ENCODE measurements around the gene ARAP2.
"Not testable (repeated sequence)": the region's sequence is repeated elsewhere in the genome, so short reads cannot be mapped to it uniquely, and the experiment has no call there.

Gene ARAP2

GRCh38 chr4:36183232-36183631 is 61.1 kb downstream of the ARAP2 start:
- no peak for DNase-seq

- not testable (repeated sequence) for DNase-seq
Observed at GRCh38 chr4:36182315-36182714, 62.0 kb downstream of the ARAP2 start.

- no peak for DNase-seq
Observed at GRCh38 chr4:36180206-36180605, 64.1 kb downstream of the ARAP2 start.

GRCh38 chr4:36178484-36178883 is 65.8 kb downstream of the ARAP2 start:
- DNase-seq, result peak; percentile 39

- DNase-seq, result peak; percentile 25
Observed at GRCh38 chr4:36177946-36178345, 66.4 kb downstream of the ARAP2 start.

- no peak for DNase-seq
Observed at GRCh38 chr4:36174570-36174969, 69.7 kb downstream of the ARAP2 start.

- peak; percentile 4 for DNase-seq
Observed at GRCh38 chr4:36173905-36174304, 70.4 kb downstream of the ARAP2 start.

GRCh38 chr4:36172656-36173055 is 71.7 kb downstream of the ARAP2 start:
- DNase-seq, result no peak

- DNase-seq, result peak; percentile 28
Observed at GRCh38 chr4:36168127-36168878, 76.0 kb downstream of the ARAP2 start.

- DNase-seq, result peak; percentile 19
Observed at GRCh38 chr4:36165631-36166005, 78.7 kb downstream of the ARAP2 start.

- DNase-seq, result peak; percentile 9
Observed at GRCh38 chr4:36164900-36165630, 79.2 kb downstream of the ARAP2 start.

- DNase-seq, result no peak
Observed at GRCh38 chr4:36163198-36163597, 81.1 kb downstream of the ARAP2 start.

- no peak for DNase-seq
Observed at GRCh38 chr4:36159208-36159607, 85.1 kb downstream of the ARAP2 start.

- DNase-seq, result no peak
Observed at GRCh38 chr4:36152735-36153134, 91.6 kb downstream of the ARAP2 start.

GRCh38 chr4:36142504-36142903 is 101.8 kb downstream of the ARAP2 start:
- DNase-seq, result no peak

- no peak for DNase-seq
Observed at GRCh38 chr4:36141186-36141585, 103.1 kb downstream of the ARAP2 start.

GRCh38 chr4:36140421-36140820 is 103.9 kb downstream of the ARAP2 start:
- no peak for DNase-seq

GRCh38 chr4:36138220-36138619 is 106.1 kb downstream of the ARAP2 start:
- peak; percentile 54 for DNase-seq

- DNase-seq, result no peak
Observed at GRCh38 chr4:36137336-36137735, 107.0 kb downstream of the ARAP2 start.

- no peak for DNase-seq
Observed at GRCh38 chr4:36133658-36134057, 110.7 kb downstream of the ARAP2 start.

- DNase-seq, result no peak
Observed at GRCh38 chr4:36133086-36133485, 111.2 kb downstream of the ARAP2 start.

GRCh38 chr4:36130641-36131040 is 113.7 kb downstream of the ARAP2 start:
- no peak for DNase-seq

GRCh38 chr4:36128689-36129088 is 115.6 kb downstream of the ARAP2 start:
- DNase-seq, result no peak

- no peak for DNase-seq
Observed at GRCh38 chr4:36123906-36124305, 120.4 kb downstream of the ARAP2 start.

- DNase-seq, result no peak
Observed at GRCh38 chr4:36115312-36115711, 129.0 kb downstream of the ARAP2 start.
